ENCODE results near the gene INTS15.

DNA sequence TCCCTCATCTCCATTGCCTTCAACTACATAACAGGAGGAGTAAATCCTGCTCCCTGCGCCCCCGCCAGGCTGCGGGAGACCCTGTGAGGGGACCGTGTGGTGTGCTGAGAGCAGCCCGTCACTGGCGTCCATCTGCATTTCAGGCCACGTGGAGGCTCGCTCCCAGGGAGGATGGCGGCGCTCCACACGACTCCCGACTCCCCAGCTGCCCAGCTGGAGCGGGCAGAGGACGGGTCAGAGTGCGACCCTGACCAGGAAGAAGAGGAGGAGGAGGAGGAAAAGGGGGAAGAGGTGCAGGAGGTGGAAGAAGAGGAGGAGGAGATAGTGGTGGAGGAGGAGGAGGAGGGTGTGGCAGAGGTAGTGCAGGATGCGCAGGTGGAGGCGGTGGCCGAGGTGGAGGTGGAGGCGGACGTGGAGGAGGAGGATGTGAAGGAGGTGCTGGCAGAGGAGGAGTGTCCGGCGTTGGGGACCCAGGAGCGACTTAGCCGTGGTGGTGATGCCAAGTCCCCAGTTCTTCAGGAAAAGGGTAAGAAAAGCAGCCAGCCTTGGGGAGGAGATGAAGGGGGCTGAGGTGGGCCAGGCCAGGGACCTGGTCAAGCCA, 52.5 kb downstream of the INTS15 start:
- TF ChIP-seq, protein P1, sequence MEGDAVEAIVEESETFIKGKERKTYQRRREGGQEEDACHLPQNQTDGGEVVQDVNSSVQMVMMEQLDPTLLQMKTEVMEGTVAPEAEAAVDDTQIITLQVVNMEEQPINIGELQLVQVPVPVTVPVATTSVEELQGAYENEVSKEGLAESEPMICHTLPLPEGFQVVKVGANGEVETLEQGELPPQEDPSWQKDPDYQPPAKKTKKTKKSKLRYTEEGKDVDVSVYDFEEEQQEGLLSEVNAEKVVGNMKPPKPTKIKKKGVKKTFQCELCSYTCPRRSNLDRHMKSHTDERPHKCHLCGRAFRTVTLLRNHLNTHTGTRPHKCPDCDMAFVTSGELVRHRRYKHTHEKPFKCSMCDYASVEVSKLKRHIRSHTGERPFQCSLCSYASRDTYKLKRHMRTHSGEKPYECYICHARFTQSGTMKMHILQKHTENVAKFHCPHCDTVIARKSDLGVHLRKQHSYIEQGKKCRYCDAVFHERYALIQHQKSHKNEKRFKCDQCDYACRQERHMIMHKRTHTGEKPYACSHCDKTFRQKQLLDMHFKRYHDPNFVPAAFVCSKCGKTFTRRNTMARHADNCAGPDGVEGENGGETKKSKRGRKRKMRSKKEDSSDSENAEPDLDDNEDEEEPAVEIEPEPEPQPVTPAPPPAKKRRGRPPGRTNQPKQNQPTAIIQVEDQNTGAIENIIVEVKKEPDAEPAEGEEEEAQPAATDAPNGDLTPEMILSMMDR (IDR thresholded peaks at IDR 0.05) = no peak
- TF ChIP-seq POLR2A (IDR thresholded peaks at IDR 0.05) = no peak
